B cell (primary cell): Measurements from ENCODE around the gene C1orf198. TPM values are rescaled to one million over a fixed set of nuclear protein-coding genes. Genes with fewer than 3 reads are reported as not detected.

Experiments used
- ATAC-seq: fragments of 200-7000 bp; cut with Tn5 transposase; one replicate; pipeline ENCODE4 v1.10.0; 2021; ENCODE audit warnings: low read depth, mild to moderate bottlenecking, moderate number of reproducible peaks, moderate library complexity
- CTCF ChIA-PET: fragments of 350-600 bp; sonication (Branson Sonifier 250); formaldehyde crosslinking; loops from one replicate; lab custom pipeline; 2021; ENCODE audit warnings: antibody characterized with exemption, inconsistent platforms; lab: Charles Lee
- POLR2A ChIA-PET: fragments of 350-600 bp; sonication (Branson Sonifier 250); formaldehyde crosslinking; loops from one replicate; lab custom pipeline; 2021; ENCODE audit warnings: antibody characterized with exemption; lab: Charles Lee
- DNase-seq: peaks from one replicate; pipeline ENCODE4 v3.0.0; 2013
- H2AFZ ChIP-seq: 2 replicates; pipeline ENCODE4 v1.6.1; 2012; ENCODE audit warnings: mild to moderate bottlenecking, low read depth, low read length; ENCODE audit not compliant: insufficient read depth, poor library complexity, severe bottlenecking
- H3K27ac ChIP-seq, 2 donors: 1 replicate in 1 of 2; 2 replicates in 1 of 2; pipeline ENCODE4 v1.5.1; 2012 to 2013; ENCODE audit warnings: low read length in 2 of 2, mild to moderate bottlenecking in 2 of 2, moderate library complexity in 1 of 2
- H3K27me3 ChIP-seq, 4 experiments: fragments of 200-600 bp in 1 of 4; sonication (generic) in 1 of 4; replicated peaks in 1 of 4; 1 replicate in 2 of 4; 2 replicates in 2 of 4; pipeline versions ENCODE4 v1.6.1 to v1.7.0; 2013 to 2016; ENCODE audit warnings: low read length in 3 of 4, mild to moderate bottlenecking in 2 of 4, mixed read lengths in 1 of 4, moderate library complexity in 1 of 4; ENCODE audit not compliant: insufficient read depth in 4 of 4, control insufficient read depth in 3 of 4; ENCODE audit errors: control extremely low read depth in 1 of 4
- H3K36me3 ChIP-seq, 2 experiments: replicated peaks in 1 of 2; 1 replicate in 1 of 2; 2 replicates in 1 of 2; pipeline versions ENCODE4 v1.6.1 to v1.7.1; 2013; ENCODE audit warnings: low read length in 1 of 2; ENCODE audit not compliant: insufficient read depth in 2 of 2, control insufficient read depth in 1 of 2; ENCODE audit errors: control extremely low read depth in 1 of 2, extremely low read depth in 1 of 2
- H3K4me1 ChIP-seq, 2 donors: fragments of 200-600 bp in 1 of 2; sonication (generic) in 1 of 2; 1 replicate in 1 of 2; 2 replicates in 1 of 2; pipeline versions ENCODE4 v1.5.1 to v1.6.1; 2013 to 2017; ENCODE audit warnings: low read length in 2 of 2; ENCODE audit not compliant: control insufficient read depth in 2 of 2, insufficient read depth in 2 of 2
- H3K4me2 ChIP-seq: replicated peaks from 2 replicates; pipeline ENCODE3; 2012; ENCODE audit warnings: mild to moderate bottlenecking, low read depth, low read length; ENCODE audit not compliant: poor library complexity, severe bottlenecking
- H3K4me3 ChIP-seq, 5 experiments: fragments of 200-600 bp in 1 of 5; sonication (generic) in 1 of 5; 1 replicate in 3 of 5; 2 replicates in 2 of 5; pipeline versions ENCODE4 v1.5.1 to v1.7.0; 2011 to 2016; ENCODE audit warnings: low read length in 4 of 5, mild to moderate bottlenecking in 4 of 5, low read depth in 2 of 5, control low read depth in 1 of 5, moderate library complexity in 1 of 5; ENCODE audit not compliant: insufficient read depth in 1 of 5; ENCODE audit errors: control extremely low read depth in 1 of 5, extremely low read depth in 1 of 5
- H3K79me2 ChIP-seq: fragments of 200-600 bp; sonication (generic); one replicate; pipeline ENCODE4 v1.6.0; 2016; ENCODE audit warnings: low read length; ENCODE audit not compliant: control insufficient read depth, insufficient read depth
- H3K9ac ChIP-seq: fragments of 200-600 bp; sonication (generic); 2 replicates; pipeline ENCODE4 v1.6.1; 2017; ENCODE audit warnings: mild to moderate bottlenecking, low read length, moderate library complexity
- H3K9me3 ChIP-seq, 3 donors: one replicate each; pipeline versions ENCODE4 v1.6.1 to v1.7.1; 2013; ENCODE audit warnings: low read length in 2 of 3; ENCODE audit not compliant: control insufficient read depth in 2 of 3, insufficient read depth in 1 of 3; ENCODE audit errors: control extremely low read depth in 1 of 3
- H4K20me1 ChIP-seq: 2 replicates; pipeline ENCODE4 v1.6.0; 2012; ENCODE audit warnings: mild to moderate bottlenecking, low read length; ENCODE audit not compliant: insufficient read depth, control insufficient read depth, poor library complexity, severe bottlenecking
- H3K27ac Mint-ChIP-seq: one replicate; pipeline ENCODE4 v1.8.0; 2021; ENCODE audit warnings: mixed read lengths
- H3K27me3 Mint-ChIP-seq: one replicate; pipeline ENCODE4 v1.8.0; 2021; ENCODE audit warnings: mixed read lengths
- H3K4me1 Mint-ChIP-seq: one replicate; pipeline ENCODE4 v1.8.0; 2021; ENCODE audit warnings: mixed read lengths
- H3K4me3 Mint-ChIP-seq: one replicate; pipeline ENCODE4 v1.8.0; 2021; ENCODE audit warnings: mixed read lengths
- H3K9me3 Mint-ChIP-seq: one replicate; pipeline ENCODE4 v1.8.0; 2022; ENCODE audit warnings: mixed read lengths; ENCODE audit not compliant: insufficient read depth
- CTCF ChIP-seq: fragments of 200-600 bp; IDR thresholded peaks from one replicate; pipeline ENCODE4 v1.8.0; 2022; ENCODE audit warnings: antibody characterized with exemption, mild to moderate bottlenecking
- EZH2 ChIP-seq: IDR thresholded peaks from 2 replicates; pipeline ENCODE4 v1.6.1; 2012; ENCODE audit warnings: borderline replicate concordance, low read depth, mild to moderate bottlenecking, moderate library complexity, low read length; ENCODE audit not compliant: insufficient read depth, poor library complexity, severe bottlenecking
- WGBS: methylation state at CpG from one replicate; pipeline ENCODE4 v1.1.5; 2013; ENCODE audit warnings: missing lambda C conversion rate; ENCODE audit not compliant: insufficient coverage; 5-methylcytosine and 5-hydroxymethylcytosine counted together
- intact Hi-C: fragments of 100-400 bp; cut with micrococcal nuclease; formaldehyde crosslinking; loops from one replicate; pipeline ENCODE4 v1.10.0; 2022
- polyA plus RNA-seq: library from polyadenylated mRNA; depleted of rRNA; stranded (reverse); fragments of >200 nt; gene quantifications from 2 replicates; pipeline ENCODE4 v1.2.3, GENCODE V29; 2012
- total RNA-seq, 2 donors: library from RNA; stranded (reverse); fragments of 120-200 nt in 1 of 2; gene quantifications; 1 replicate in 1 of 2; 2 replicates in 1 of 2; pipeline versions ENCODE4 v1.2.3 to v1.2.4, GENCODE V29; 2013 to 2022

Gene C1orf198
- total and polyA plus RNA-seq, 2 donors (not counting 1 experiment from before 2014, with no cell fraction given): 1.0 to 6.6 TPM

GRCh38 chr1:230818901-230819300, 49.4 kb downstream of the C1orf198 start:
- no peak overlapping the region for H3K9ac ChIP-seq
- peaks cover 52% of the 10 kb centered on the region for H3K27me3 Mint-ChIP-seq
- H3K4me3 ChIP-seq: no peak overlapping the region
- no peak for ATAC-seq
- H3K79me2 ChIP-seq: no peaks in the 10 kb centered on the region
- H3K27ac Mint-ChIP-seq: no peak overlapping the region
- no peaks in the 10 kb centered on the region for H3K4me1 Mint-ChIP-seq
- ChIA-PET POLR2A (no interaction called here), CTCF (no interaction called here)
- no peak overlapping the region for H3K4me2 ChIP-seq
- no peaks in the 10 kb centered on the region for H3K4me1 ChIP-seq
- H3K27ac ChIP-seq: no peak overlapping the region
- TF ChIP-seq CTCF (no peak), EZH2 (no peak)
- no peaks in the 10 kb centered on the region for H4K20me1 ChIP-seq
- H3K36me3 ChIP-seq: no peaks in the 10 kb centered on the region
- peaks cover 0 to 6% (median 1%) of the 10 kb centered on the region in 4 experiments for H3K27me3 ChIP-seq
- no peak for DNase-seq
- no peaks in the 10 kb centered on the region for H3K9me3 Mint-ChIP-seq
- H3K4me3 Mint-ChIP-seq: no peak overlapping the region
- no peak overlapping the region for H2AFZ ChIP-seq
- intact Hi-C loops: no loop called here
- WGBS: 93% methylated on average over 2 of the region's 6 CpGs
- H3K9me3 ChIP-seq: no peaks in the 10 kb centered on the region

DNA sequence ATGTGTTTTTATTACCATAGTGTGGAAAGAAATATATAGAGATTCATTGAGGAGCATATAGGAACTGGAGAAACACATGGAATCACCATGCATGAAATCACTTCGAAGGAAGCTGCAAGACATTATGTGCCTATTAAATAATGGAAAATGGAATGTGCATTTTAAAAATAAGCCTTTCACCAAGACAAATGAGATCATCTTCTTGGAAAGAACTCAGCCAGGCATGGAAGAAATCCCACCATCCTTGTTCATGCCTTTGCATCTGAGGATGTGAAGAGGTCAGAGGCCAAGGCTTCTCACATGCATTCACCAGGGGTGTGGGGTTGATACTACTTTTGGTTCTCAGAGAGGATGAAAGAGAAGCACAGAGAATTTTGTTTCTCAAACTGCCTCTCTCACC, 50.0 kb downstream of the C1orf198 start:
- Mint-ChIP-seq H3K27ac (no peak overlapping the region), H3K4me3 (no peak overlapping the region), H3K9me3 (no peaks in the 10 kb centered on the region), H3K4me1 (no peaks in the 10 kb centered on the region), H3K27me3 (peaks cover 52% of the 10 kb centered on the region)
- ChIA-PET CTCF (interaction anchor here (0.7 kb wide), 1 partner anchor 1033 kb away, joined by 3 read pairs; no protein-coding TSS in a partner anchor), POLR2A (no interaction called here)
- no peak overlapping the region for H3K4me3 ChIP-seq
- DNase-seq: no peak
- no peak overlapping the region for H3K9ac ChIP-seq
- 100% methylated on average over 1 of the region's 1 CpG for WGBS
- no peaks in the 10 kb centered on the region for H4K20me1 ChIP-seq
- intact Hi-C loops: no loop called here
- no peak overlapping the region for H3K4me2 ChIP-seq
- H3K27me3 ChIP-seq: peaks cover 0 to 6% (median 1%) of the 10 kb centered on the region in 4 experiments
- H3K79me2 ChIP-seq: no peaks in the 10 kb centered on the region
- no peak for ATAC-seq
- H3K9me3 ChIP-seq: no peaks in the 10 kb centered on the region
- TF ChIP-seq CTCF (no peak), EZH2 (no peak)
- H2AFZ ChIP-seq: no peak overlapping the region
- no peaks in the 10 kb centered on the region for H3K4me1 ChIP-seq
- H3K36me3 ChIP-seq: no peaks in the 10 kb centered on the region
- H3K27ac ChIP-seq: no peak overlapping the region
